Psoas muscle (tissue), 8 donors: ENCODE measurements around the gene MRNIP. TPM values are rescaled to one million over a fixed set of nuclear protein-coding genes. Genes with fewer than 3 reads are reported as not detected.
A peak's percentile ranks its signal among the peaks of the same experiment; 100 is the strongest.

Source experiments
- ATAC-seq, 4 donors: fragments of 200-7000 bp; cut with Tn5 transposase; one replicate each; pipeline ENCODE4 v1.9.1; 2020; ENCODE audit warnings: moderate library complexity in 3 of 4, mild to moderate bottlenecking in 2 of 4
- DNase-seq, 2 donors: peaks; one replicate each; pipeline ENCODE4 v3.0.0-alpha.2; 2020
- H3K27ac ChIP-seq: fragments of 200-600 bp; one replicate; pipeline ENCODE4 v1.8.0; 2022
- H3K27me3 ChIP-seq, 3 donors: fragments of 200-600 bp in 1 of 3; one replicate each; pipeline versions ENCODE4 v1.6.1 to v1.8.0; 2013 to 2022; ENCODE audit warnings: low read length in 2 of 3, mild to moderate bottlenecking in 2 of 3, moderate library complexity in 1 of 3; ENCODE audit not compliant: insufficient read depth in 3 of 3
- H3K36me3 ChIP-seq, 2 donors: fragments of 200-600 bp in 1 of 2; one replicate each; pipeline versions ENCODE4 v1.6.1 to v1.8.0; 2013 to 2022; ENCODE audit warnings: low read depth in 1 of 2, mild to moderate bottlenecking in 1 of 2, moderate library complexity in 1 of 2; ENCODE audit not compliant: insufficient read depth in 1 of 2
- H3K4me1 ChIP-seq: fragments of 200-600 bp; one replicate; pipeline ENCODE4 v1.8.0; 2022
- H3K4me3 ChIP-seq: fragments of 200-600 bp; one replicate; pipeline ENCODE4 v1.8.0; 2022; ENCODE audit warnings: mild to moderate bottlenecking
- H3K9me3 ChIP-seq: fragments of 200-600 bp; one replicate; pipeline ENCODE4 v1.8.0; 2022
- WGBS, 3 donors: extraction: QIAGEN DNeasy Blood & Tissue Kit; methylation state at CpG; one replicate each; pipeline versions ENCODE4 v1.1.6 to v1.1.7; 2013; 5-methylcytosine and 5-hydroxymethylcytosine counted together
- intact Hi-C, 2 donors: fragments of 100-400 bp; cut with DNase I; formaldehyde crosslinking; loops; one replicate each; pipeline versions ENCODE4 v1.11.0 to v1.14.2; 2022
- polyA plus RNA-seq, 3 donors: library from polyadenylated mRNA; stranded (reverse); fragments of 200-250 nt; gene quantifications; one replicate each; pipeline ENCODE4 v1.2.3, GENCODE V29; 2013
- total RNA-seq, 4 donors: library from RNA; stranded (reverse); fragmentation: NEBNext Ultra II Directional in 2 of 4; extraction: Animal tissue kit (Norgen Biotek cat#: 25700) in 2 of 4; gene quantifications; one replicate each; pipeline versions ENCODE4 v1.2.1 to v1.2.4, GENCODE V29; 2021 to 2023
- TF ChIP-seq, protein P1 (sequence below): fragments of 200-600 bp; IDR thresholded peaks from one replicate; pipeline ENCODE4 v1.8.0; 2022; ENCODE audit warnings: antibody characterized with exemption
- donor health status: healthy with polysubstance abuse.
- donor health status: DM: no; HTN: no; CAD: no; lungs with moderate emphysema.
- donor health status: Bipolar disorder and iron deficiency.
- donor health status: healthy.
- donor health status: DM: yes; HTN: yes; CAD: no.
- donor health status: DM: no; HTN: no; CAD: no.
- donor health status: DM: no; HTN: no; CAD: no.
- donor health status: DM: yes; HTN: yes; CAD: no.

Gene MRNIP
- total and polyA plus RNA-seq, 7 donors, result 2.1 to 30.4 (median 7.9) TPM

DNA sequence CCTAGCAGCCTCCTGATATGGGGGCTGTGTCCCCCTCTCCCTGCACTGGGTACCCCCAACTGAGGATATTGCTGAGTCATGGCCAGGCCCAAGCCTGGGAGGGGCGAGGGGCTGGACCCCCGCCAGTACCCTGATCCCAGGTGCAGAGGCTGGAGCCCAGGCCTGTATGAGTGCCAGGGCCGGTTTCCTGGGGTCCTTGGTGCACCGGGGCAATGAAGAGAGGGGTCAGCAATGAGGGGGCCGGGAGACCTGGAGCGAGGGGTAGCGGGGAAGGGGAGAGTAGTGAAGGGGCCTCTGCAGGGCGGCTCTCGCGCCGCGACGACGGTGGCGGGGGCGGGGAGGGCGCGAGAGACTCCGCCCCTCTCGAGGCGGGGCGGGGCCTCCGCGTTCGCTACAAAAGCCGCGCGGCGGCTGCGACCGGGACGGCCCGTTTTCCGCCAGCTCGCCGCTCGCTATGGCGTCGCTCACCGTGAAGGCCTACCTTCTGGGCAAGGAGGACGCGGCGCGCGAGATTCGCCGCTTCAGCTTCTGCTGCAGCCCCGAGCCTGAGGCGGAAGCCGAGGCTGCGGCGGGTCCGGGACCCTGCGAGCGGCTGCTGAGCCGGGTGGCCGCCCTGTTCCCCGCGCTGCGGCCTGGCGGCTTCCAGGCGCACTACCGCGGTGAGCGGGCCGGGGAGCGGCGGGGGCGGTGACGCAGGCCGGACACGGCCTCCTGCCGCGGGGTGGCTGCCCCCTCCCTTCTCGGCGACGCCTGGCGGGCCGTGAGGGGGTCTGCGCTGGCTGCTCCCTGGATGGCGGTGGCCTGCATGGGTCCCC, 37.9 kb downstream of the MRNIP start, which contains the start of gene SQSTM1:
Gene SQSTM1, plus strand, starts transcription at position 423 of the 815 bp plus-strand sequence. Its CDS starts 32 bp downstream, at position 455.
- no peaks in the 10 kb centered on the region for H3K27me3 ChIP-seq
- ATAC-seq (peak; percentile 67 to 70 (median 68)), DNase-seq (peak; percentile 85 to 92)
- H3K4me1 ChIP-seq, result peaks cover 61% of the 10 kb centered on the region
- peaks cover 7 to 40% of the 10 kb centered on the region in 2 donors for H3K36me3 ChIP-seq
- peak within 1 kb of the TSS; percentile 99 for H3K4me3 ChIP-seq
- intact Hi-C loops, result no loop called here
- no peaks in the 10 kb centered on the region for H3K9me3 ChIP-seq
- 0 to 1% (median 0%) methylated on average over 42 to 81 of the region's 81 CpGs for WGBS, 3 donors
- H3K27ac ChIP-seq, result peak within 1 kb of the TSS; percentile 100
- TF ChIP-seq, protein P1, sequence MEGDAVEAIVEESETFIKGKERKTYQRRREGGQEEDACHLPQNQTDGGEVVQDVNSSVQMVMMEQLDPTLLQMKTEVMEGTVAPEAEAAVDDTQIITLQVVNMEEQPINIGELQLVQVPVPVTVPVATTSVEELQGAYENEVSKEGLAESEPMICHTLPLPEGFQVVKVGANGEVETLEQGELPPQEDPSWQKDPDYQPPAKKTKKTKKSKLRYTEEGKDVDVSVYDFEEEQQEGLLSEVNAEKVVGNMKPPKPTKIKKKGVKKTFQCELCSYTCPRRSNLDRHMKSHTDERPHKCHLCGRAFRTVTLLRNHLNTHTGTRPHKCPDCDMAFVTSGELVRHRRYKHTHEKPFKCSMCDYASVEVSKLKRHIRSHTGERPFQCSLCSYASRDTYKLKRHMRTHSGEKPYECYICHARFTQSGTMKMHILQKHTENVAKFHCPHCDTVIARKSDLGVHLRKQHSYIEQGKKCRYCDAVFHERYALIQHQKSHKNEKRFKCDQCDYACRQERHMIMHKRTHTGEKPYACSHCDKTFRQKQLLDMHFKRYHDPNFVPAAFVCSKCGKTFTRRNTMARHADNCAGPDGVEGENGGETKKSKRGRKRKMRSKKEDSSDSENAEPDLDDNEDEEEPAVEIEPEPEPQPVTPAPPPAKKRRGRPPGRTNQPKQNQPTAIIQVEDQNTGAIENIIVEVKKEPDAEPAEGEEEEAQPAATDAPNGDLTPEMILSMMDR, result no peak

DNA sequence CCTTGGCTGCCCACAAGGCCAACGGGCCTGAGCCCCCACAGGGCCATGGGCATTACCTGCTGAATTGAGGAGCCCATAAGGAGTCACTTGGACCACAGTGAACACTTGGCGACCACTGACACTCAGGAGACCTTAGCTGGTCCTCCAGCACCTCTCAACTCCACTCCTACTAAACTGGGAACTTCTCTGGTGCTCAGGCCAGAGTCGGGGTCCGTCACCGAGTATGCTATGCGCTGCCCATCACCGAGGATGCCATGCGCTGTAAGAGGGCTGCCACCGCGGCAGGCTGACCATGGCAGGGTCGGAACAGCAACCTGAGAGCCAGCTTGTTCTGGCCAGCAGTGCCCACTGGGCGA, 38.5 kb downstream of the MRNIP start:
- peak in 3 of 4 donors; percentile 1 to 9 (median 2) for ATAC-seq
- Histone ChIP-seq H3K27me3 (no peaks in the 10 kb centered on the region), H3K4me3 (peak overlapping the region; percentile 99), H3K9me3 (no peaks in the 10 kb centered on the region), H3K36me3 (peaks cover 7 to 35% of the 10 kb centered on the region in 2 donors), H3K27ac (peak overlapping the region; percentile 100), H3K4me1 (peaks cover 55% of the 10 kb centered on the region)
- WGBS, 3 donors, result 10 to 31% (median 10%) methylated on average over 12 of the region's 12 CpGs
- no peak for DNase-seq
- TF ChIP-seq, protein P1, result no peak
- intact Hi-C loops, result no loop called here

DNA sequence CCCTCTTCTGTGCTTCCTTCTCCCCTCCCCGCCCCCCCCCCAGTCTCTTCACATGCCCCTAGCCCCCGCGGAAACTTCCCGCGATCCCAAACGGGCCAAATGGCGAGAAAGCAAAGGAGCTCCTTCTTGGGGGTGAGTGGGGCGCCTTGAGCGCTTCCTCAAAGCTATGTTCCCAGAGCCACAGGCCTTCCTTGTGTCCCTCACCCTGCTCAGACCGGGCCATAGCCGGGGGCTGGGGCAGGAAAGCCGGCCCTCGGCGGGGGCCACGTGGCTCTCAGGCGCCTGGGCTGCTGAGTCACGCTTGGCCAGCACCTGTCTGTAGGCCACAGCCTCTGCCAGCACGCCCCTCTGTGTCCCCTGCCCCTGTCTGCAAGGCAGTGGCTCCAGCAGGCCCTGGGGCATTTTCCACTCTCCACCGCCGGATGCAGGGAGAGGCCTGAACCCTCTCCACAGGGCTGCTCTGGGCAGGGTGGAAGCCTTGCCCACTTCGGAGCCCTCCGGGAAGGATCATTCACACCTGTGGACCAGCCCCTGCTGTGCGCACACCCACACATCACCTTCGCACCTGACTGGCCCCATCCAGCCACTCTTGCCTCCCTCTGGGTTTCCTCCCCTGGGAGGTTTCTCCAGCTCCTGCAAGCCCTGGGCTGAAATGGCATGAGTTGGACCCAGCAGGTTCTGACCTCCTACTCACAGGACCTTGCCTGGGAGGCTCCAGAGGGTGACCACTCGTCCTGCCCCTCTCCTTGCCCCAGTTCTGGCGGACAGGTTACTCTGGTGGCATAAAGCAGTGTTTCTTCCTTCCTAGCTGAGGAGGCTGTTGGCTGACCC, 39.1 kb downstream of the MRNIP start:
- no peaks in the 10 kb centered on the region for H3K9me3 ChIP-seq
- peak; percentile 81 to 91 for DNase-seq
- peak overlapping the region; percentile 99 for H3K4me3 ChIP-seq
- ATAC-seq, result peak; percentile 57 to 67 (median 60)
- WGBS, 3 donors, result 12 to 21% (median 14%) methylated on average over 23 to 26 of the region's 26 CpGs
- TF ChIP-seq, protein P1, result no peak
- peak overlapping the region; percentile 100 for H3K27ac ChIP-seq
- H3K4me1 ChIP-seq, result peaks cover 50% of the 10 kb centered on the region
- intact Hi-C loops, result loop anchor here in 1 of 2 donors (1.0 kb wide), 1 partner anchor 87 kb away; the partner anchor contains the start of gene MAML1
- H3K36me3 ChIP-seq, result peaks cover 2 to 29% of the 10 kb centered on the region in 2 donors
- H3K27me3 ChIP-seq, result no peaks in the 10 kb centered on the region

DNA sequence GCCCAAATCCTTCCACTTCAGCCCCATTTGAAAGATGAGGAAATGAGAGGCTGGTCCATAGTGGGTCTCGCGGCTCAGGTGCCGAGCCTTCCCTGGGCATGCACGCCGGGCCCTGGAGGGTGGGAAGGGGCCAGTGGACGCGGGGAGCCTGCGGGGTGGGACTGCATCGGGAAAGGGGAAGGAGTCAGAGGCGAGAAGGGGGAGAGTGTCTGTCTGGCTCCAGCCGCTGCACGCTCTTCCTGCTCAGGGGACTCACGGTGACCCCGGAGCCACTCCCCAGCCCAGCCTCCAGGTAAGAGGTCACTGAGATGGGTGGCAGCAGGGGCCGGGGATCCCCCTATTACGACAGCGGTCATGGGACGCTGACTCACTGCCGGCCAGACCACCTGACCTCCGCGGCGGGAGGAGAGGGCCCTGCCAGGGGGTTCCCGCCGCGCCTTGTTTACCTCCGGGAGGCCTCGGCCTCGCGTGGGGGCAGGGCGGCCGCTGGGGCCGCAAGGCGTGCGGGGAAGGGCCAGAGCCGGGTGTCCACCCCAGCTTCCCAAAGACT, 39.8 kb downstream of the MRNIP start:
- DNase-seq (peak; percentile 95 to 98), ATAC-seq (peak; percentile 71 to 79 (median 77))
- intact Hi-C loops, result loop anchor here in 1 of 2 donors (1.0 kb wide), 1 partner anchor 87 kb away; the partner anchor contains the start of gene MAML1
- Histone ChIP-seq H3K27me3 (no peaks in the 10 kb centered on the region), H3K36me3 (peaks cover 2 to 26% of the 10 kb centered on the region in 2 donors), H3K27ac (peak overlapping the region; percentile 100), H3K9me3 (no peaks in the 10 kb centered on the region), H3K4me1 (peaks cover 43% of the 10 kb centered on the region), H3K4me3 (peak overlapping the region; percentile 99)
- TF ChIP-seq, protein P1, result no peak
- 0 to 1% (median 1%) methylated on average over 17 to 35 of the region's 35 CpGs for whole genome bisulfite sequencing, 3 donors
